HG02610 (cell line): Measurements from ENCODE around the gene F2RL3.

Experiments used
- ATAC-seq: cut with Tn5 transposase; IDR thresholded peaks from one replicate; pipeline ENCODE4 v1.9.1; 2021; ENCODE audit warnings: mild to moderate bottlenecking, moderate library complexity; ENCODE audit not compliant: unreplicated experiment

Gene F2RL3

GRCh38 chr19:16892868-16893685 lies 4.3 kb downstream of the F2RL3 start:
- ATAC-seq = no peak

- ATAC-seq = no peak
Observed at GRCh38 chr19:16893686-16893989, 4.8 kb downstream of the F2RL3 start.

GRCh38 chr19:16894080-16894479 lies 5.3 kb downstream of the F2RL3 start:
- ATAC-seq = no peak

GRCh38 chr19:16895467-16896145 lies 6.8 kb downstream of the F2RL3 start:
- ATAC-seq = no peak

GRCh38 chr19:16896146-16897028 lies 7.6 kb downstream of the F2RL3 start:
- no peak for ATAC-seq

GRCh38 chr19:16897029-16897855 lies 8.4 kb downstream of the F2RL3 start:
- no peak for ATAC-seq

- ATAC-seq = no peak
Observed at GRCh38 chr19:16897856-16898161, 9.0 kb downstream of the F2RL3 start.

- ATAC-seq = no peak
Observed at GRCh38 chr19:16898361-16899015, 9.7 kb downstream of the F2RL3 start.

- no peak for ATAC-seq
Observed at GRCh38 chr19:16899566-16900075, 10.8 kb downstream of the F2RL3 start.

- no peak for ATAC-seq
Observed at GRCh38 chr19:16901491-16902175, 12.8 kb downstream of the F2RL3 start.

GRCh38 chr19:16902545-16902944 lies 13.7 kb downstream of the F2RL3 start:
- no peak for ATAC-seq

GRCh38 chr19:16903347-16903746 lies 14.5 kb downstream of the F2RL3 start:
- ATAC-seq = no peak

GRCh38 chr19:16904599-16904998 lies 15.8 kb downstream of the F2RL3 start:
- ATAC-seq = no peak

GRCh38 chr19:16908759-16909158 lies 20.0 kb downstream of the F2RL3 start:
- ATAC-seq = no peak

- ATAC-seq = no peak
Observed at GRCh38 chr19:16911046-16911445, 22.2 kb downstream of the F2RL3 start.

GRCh38 chr19:16912780-16913179 lies 24.0 kb downstream of the F2RL3 start:
- no peak for ATAC-seq

- ATAC-seq = no peak
Observed at GRCh38 chr19:16914421-16914820, 25.6 kb downstream of the F2RL3 start.

GRCh38 chr19:16915135-16915534 lies 26.3 kb downstream of the F2RL3 start:
- ATAC-seq = no peak

- no peak for ATAC-seq
Observed at GRCh38 chr19:16915734-16916133, 26.9 kb downstream of the F2RL3 start.

- ATAC-seq = no peak
Observed at GRCh38 chr19:16917401-16917800, 28.6 kb downstream of the F2RL3 start.
